ENCODE data around the gene RABL6.

DNA sequence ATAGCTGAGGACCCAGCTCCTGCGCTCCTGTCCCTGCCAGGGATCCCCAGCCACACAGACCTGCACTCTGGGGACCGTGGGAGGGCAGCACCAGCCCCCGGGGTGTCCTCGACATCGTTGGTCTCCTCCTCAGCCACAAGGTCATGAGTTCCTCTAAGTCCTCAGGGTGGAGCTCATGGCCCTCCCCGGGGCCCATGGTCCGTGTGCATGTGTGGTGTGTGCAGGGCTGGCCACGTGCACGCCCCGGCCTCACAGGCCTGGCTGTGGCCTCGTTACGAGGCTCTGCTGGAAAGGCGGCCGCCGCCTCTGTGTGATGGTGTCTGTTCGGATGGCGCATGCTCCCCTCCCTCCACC lies 18.4 kb downstream of the RABL6 start:
- TF ChIP-seq CTCF (IDR thresholded peaks at IDR 0.05), result no peak
- no peak for TF ChIP-seq POLR2A (IDR thresholded peaks at IDR 0.05)

Measured in uterus (tissue), 2 donors.